OCI-LY7 (cell line): ENCODE results near the gene RAD1. TPM values are rescaled to one million over a fixed set of nuclear protein-coding genes. Genes with fewer than 3 reads are reported as not detected.

Source experiments
- BruUV-seq: library from RNA; stranded (reverse); fragments of 400-500 nt; replicated peaks from 2 replicates; lab custom pipeline; 2021; lab: Mats Ljungman, UMichigan
- CTCF ChIA-PET: fragments of 300-600 bp; sonication (Branson Sonifier 250); formaldehyde crosslinking; loops from one replicate; lab custom pipeline; 2022; ENCODE audit warnings: antibody characterized with exemption; ENCODE audit not compliant: unreplicated experiment; lab: Charles Lee
- POLR2A ChIA-PET: fragments of 300-600 bp; sonication (Branson Sonifier 250); formaldehyde crosslinking; loops from one replicate; lab custom pipeline; 2022; ENCODE audit warnings: antibody characterized with exemption; lab: Charles Lee
- DNase-seq: peaks from one replicate; pipeline ENCODE4 v3.0.0-alpha.2; 2015; ENCODE audit warnings: low spot score
- H2AFZ ChIP-seq: fragments of 200-600 bp; sonication (generic), shearing (Covaris generic); 2 replicates; pipeline ENCODE4 v1.6.1; 2014; ENCODE audit warnings: mild to moderate bottlenecking, antibody characterized with exemption, low read length, moderate library complexity
- H3K27ac ChIP-seq: fragments of 200-600 bp; sonication (generic); 2 replicates; pipeline ENCODE4 v1.5.1; 2014; ENCODE audit warnings: mixed run types, low read depth, mild to moderate bottlenecking, moderate library complexity, low read length, inconsistent platforms; ENCODE audit not compliant: poor library complexity, severe bottlenecking
- H3K36me3 ChIP-seq: fragments of 200-600 bp; sonication (generic); 2 replicates; pipeline ENCODE4 v1.6.1; 2014; ENCODE audit warnings: mild to moderate bottlenecking, antibody characterized with exemption, low read length, moderate library complexity, mixed read lengths; ENCODE audit not compliant: insufficient read depth
- H3K4me1 ChIP-seq: fragments of 200-600 bp; sonication (generic); 2 replicates; pipeline ENCODE4 v1.5.1; 2014; ENCODE audit warnings: mild to moderate bottlenecking, low read length; ENCODE audit not compliant: insufficient read depth, poor library complexity, severe bottlenecking
- H3K4me2 ChIP-seq: fragments of 200-600 bp; sonication (generic); 2 replicates; pipeline ENCODE4 v1.6.1; 2014; ENCODE audit warnings: mild to moderate bottlenecking, low read length
- H3K4me3 ChIP-seq: fragments of 200-600 bp; sonication (generic); 2 replicates; pipeline ENCODE4 v1.5.1; 2014; ENCODE audit warnings: mild to moderate bottlenecking, low read depth, low read length; ENCODE audit not compliant: poor library complexity, severe bottlenecking
- H3K79me2 ChIP-seq: fragments of 200-600 bp; sonication (generic); 2 replicates; pipeline ENCODE4 v1.6.1; 2016; ENCODE audit warnings: low read depth, mild to moderate bottlenecking, low read length, moderate library complexity, mixed read lengths; ENCODE audit not compliant: insufficient read depth
- H3K9me2 ChIP-seq: fragments of 200-600 bp; sonication (generic); 2 replicates; pipeline ENCODE4 v1.6.1; 2016; ENCODE audit warnings: mild to moderate bottlenecking, low read length, mixed read lengths; ENCODE audit not compliant: insufficient read depth
- H3K9me3 ChIP-seq: fragments of 200-600 bp; sonication (generic); 2 replicates; pipeline ENCODE4 v1.6.1; 2014; ENCODE audit warnings: mild to moderate bottlenecking, mixed run types, low read length, mixed read lengths
- H4K20me1 ChIP-seq: fragments of 200-600 bp; sonication (generic); 2 replicates; pipeline ENCODE4 v1.6.1; 2014; ENCODE audit warnings: mild to moderate bottlenecking, antibody characterized with exemption, low read length, moderate library complexity, mixed read lengths; ENCODE audit not compliant: insufficient read depth
- CTCF ChIP-seq: fragments of 200-600 bp; sonication (generic); conservative IDR thresholded peaks from 2 replicates; pipeline ENCODE4 v1.5.1; 2014; ENCODE audit warnings: mild to moderate bottlenecking, antibody characterized with exemption, low read length, moderate library complexity, mixed read lengths
- EZH2phosphoT487 ChIP-seq: fragments of 200-600 bp; sonication (generic); IDR thresholded peaks from 2 replicates; pipeline ENCODE4 v1.6.1; 2018; ENCODE audit warnings: low read depth, borderline replicate concordance, mild to moderate bottlenecking, mixed run types, antibody characterized with exemption, low read length, moderate library complexity, mixed read lengths
- intact Hi-C: fragments of 100-400 bp; cut with micrococcal nuclease; formaldehyde crosslinking; loops from one replicate; pipeline ENCODE4 v1.10.0; 2022; ENCODE audit not compliant: unreplicated experiment
- total RNA-seq, 2 experiments: library from RNA; depleted of rRNA in 1 of 2; stranded (reverse); fragments of >200 nt in 1 of 2; shearing (Covaris generic) in 1 of 2; gene quantifications; 2 replicates each; pipeline ENCODE4 v1.2.3, GENCODE V29; 2014 to 2022

The RAD1 gene
- total RNA-seq, 2 experiments from 2014 or later, result 49.2 to 82.1 TPM

GRCh38 chr5:34859253-34859652 lies 56.1 kb downstream of the RAD1 start:
- Histone ChIP-seq H3K36me3 (no peaks in the 10 kb centered on the region), H3K4me1 (peaks cover 7% of the 10 kb centered on the region), H3K4me3 (no peak overlapping the region), H3K79me2 (no peaks in the 10 kb centered on the region), H3K4me2 (no peak overlapping the region), H3K9me3 (no peaks in the 10 kb centered on the region), H3K9me2 (no peaks in the 10 kb centered on the region), H3K27ac (no peak overlapping the region), H4K20me1 (no peaks in the 10 kb centered on the region), H2AFZ (no peak overlapping the region)
- no peak for DNase-seq
- ChIA-PET POLR2A (interaction anchor here (0.9 kb wide), 1 partner anchor 17 kb away, joined by 3 read pairs; no protein-coding TSS in a partner anchor), CTCF (no interaction called here)
- intact Hi-C loops, result no loop called here
- no peak for TF ChIP-seq CTCF
- TF ChIP-seq EZH2phosphoT487, result no peak
- BruUV-seq, result no TSS peak

GRCh38 chr5:34858790-34859189 lies 56.5 kb downstream of the RAD1 start:
- CTCF ChIA-PET, result no interaction called here
- TF ChIP-seq CTCF (no peak), EZH2phosphoT487 (no peak)
- no peak overlapping the region; the same call in 1 of the 2 replicates for H2AFZ ChIP-seq
- POLR2A ChIA-PET, result interaction anchor here (0.6 to 1.4 kb wide), 4 partner anchors 10 to 1274 kb away, joined by 3 to 5 read pairs (median 4); no protein-coding TSS in a partner anchor
- H3K4me3 ChIP-seq, result no peak overlapping the region
- H3K27ac ChIP-seq, result no peak overlapping the region
- no TSS peak for BruUV-seq
- no peaks in the 10 kb centered on the region for H4K20me1 ChIP-seq
- no peaks in the 10 kb centered on the region for H3K79me2 ChIP-seq
- H3K36me3 ChIP-seq, result no peaks in the 10 kb centered on the region
- peaks cover 11% of the 10 kb centered on the region for H3K4me1 ChIP-seq
- intact Hi-C loops, result no loop called here
- no peak overlapping the region for H3K4me2 ChIP-seq
- DNase-seq, result no peak
- H3K9me3 ChIP-seq, result no peaks in the 10 kb centered on the region
- H3K9me2 ChIP-seq, result no peaks in the 10 kb centered on the region

- H4K20me1 ChIP-seq, result no peaks in the 10 kb centered on the region
- ChIA-PET CTCF (no interaction called here), POLR2A (interaction anchor here (1.4 kb wide), 1 partner anchor 29 kb away, joined by 5 read pairs; no protein-coding TSS in a partner anchor)
- no peaks in the 10 kb centered on the region for H3K9me2 ChIP-seq
- H2AFZ ChIP-seq, result no peak overlapping the region
- H3K9me3 ChIP-seq, result no peaks in the 10 kb centered on the region
- no peak overlapping the region for H3K4me2 ChIP-seq
- H3K79me2 ChIP-seq, result no peaks in the 10 kb centered on the region
- intact Hi-C loops, result no loop called here
- no peak for DNase-seq
- H3K36me3 ChIP-seq, result no peaks in the 10 kb centered on the region
- BruUV-seq, result no TSS peak
- no peak overlapping the region for H3K27ac ChIP-seq
- TF ChIP-seq EZH2phosphoT487 (no peak), CTCF (no peak)
- peaks cover 11% of the 10 kb centered on the region for H3K4me1 ChIP-seq
- H3K4me3 ChIP-seq, result no peak overlapping the region
Measured at GRCh38 chr5:34857894-34858293, 57.4 kb downstream of the RAD1 start.
